ENCODE results near the gene MAST2. TPM values are rescaled to one million over a fixed set of nuclear protein-coding genes. Genes with fewer than 3 reads are reported as not detected.

Gene MAST2
- total and polyA plus RNA-seq, 2 of the 13 experiments (the other 11 are each of a cell fraction or from before 2014, with no cell fraction given) = 15.3 to 23.0 TPM

DNA sequence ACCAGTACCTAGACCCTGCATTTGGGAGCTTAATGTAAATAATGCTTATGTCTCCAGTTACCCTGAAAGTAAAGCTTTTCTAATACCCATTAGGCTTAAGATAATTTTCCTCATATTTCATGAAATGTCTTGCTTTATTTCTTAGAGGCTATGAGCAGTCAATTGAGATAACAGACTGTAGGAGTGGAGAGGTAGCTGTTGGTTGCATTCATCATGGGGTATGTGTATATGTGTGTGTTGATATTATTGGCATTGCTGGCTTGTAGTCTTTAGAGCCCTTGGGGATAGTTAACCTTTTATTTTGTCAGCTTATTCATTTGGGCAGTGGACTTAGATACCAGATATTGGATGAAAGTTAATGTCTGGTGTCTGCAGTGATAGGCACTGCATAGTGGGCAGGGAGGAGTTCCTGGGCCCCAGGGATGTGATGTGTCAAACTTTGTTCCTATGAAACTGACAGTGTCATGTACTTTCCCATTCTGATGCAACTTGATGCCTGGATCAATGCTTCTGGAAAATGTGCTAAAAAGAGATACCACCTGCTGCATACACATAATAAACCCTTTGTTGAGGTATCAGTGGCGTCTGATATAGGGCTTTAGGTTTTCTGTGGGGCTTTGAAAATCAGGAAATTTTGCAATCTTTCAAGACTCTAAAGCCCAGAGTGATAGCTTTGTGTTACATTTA is 83.9 kb downstream of the MAST2 start (continued):
- no peak for TF ChIP-seq ARID4A (CRISPR knock-in tag; IDR thresholded peaks at IDR 0.05; ENCODE audit: borderline replicate concordance)
- no peak for TF ChIP-seq ZNF207 (IDR thresholded peaks at IDR 0.05; ENCODE audit: borderline replicate concordance)
- TF ChIP-seq TFDP2 (CRISPR knock-in tag; IDR thresholded peaks at IDR 0.05) = no peak
- TF ChIP-seq ZNF577 (CRISPR knock-in tag; IDR thresholded peaks at IDR 0.05; ENCODE audit: borderline replicate concordance, low read depth) = no peak
- TF ChIP-seq, protein P1, sequence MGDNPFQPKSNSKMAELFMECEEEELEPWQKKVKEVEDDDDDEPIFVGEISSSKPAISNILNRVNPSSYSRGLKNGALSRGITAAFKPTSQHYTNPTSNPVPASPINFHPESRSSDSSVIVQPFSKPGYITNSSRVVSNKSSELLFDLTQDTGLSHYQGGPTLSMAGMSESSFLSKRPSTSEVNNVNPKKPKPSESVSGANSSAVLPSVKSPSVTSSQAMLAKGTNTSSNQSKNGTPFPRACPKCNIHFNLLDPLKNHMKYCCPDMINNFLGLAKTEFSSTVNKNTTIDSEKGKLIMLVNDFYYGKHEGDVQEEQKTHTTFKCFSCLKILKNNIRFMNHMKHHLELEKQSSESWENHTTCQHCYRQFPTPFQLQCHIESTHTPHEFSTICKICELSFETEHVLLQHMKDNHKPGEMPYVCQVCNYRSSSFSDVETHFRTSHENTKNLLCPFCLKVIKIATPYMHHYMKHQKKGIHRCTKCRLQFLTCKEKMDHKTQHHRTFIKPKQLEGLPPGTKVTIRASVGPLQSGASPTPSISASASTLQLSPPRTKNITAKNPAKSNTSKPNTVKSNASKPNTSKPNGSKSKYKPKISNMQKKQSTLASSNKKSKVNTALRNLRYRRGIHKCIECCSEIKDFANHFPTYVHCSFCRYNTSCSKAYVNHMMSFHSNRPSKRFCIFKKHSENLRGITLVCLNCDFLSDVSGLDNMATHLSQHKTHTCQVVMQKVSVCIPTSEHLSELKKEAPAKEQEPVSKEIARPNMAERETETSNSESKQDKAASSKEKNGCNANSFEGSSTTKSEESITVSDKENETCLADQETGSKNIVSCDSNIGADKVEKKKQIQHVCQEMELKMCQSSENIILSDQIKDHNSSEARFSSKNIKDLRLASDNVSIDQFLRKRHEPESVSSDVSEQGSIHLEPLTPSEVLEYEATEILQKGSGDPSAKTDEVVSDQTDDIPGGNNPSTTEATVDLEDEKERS (CRISPR knock-in tag; IDR thresholded peaks at IDR 0.05) = no peak
- no peak for TF ChIP-seq RELA (CRISPR knock-in tag; IDR thresholded peaks at IDR 0.05)
- TF ChIP-seq LCORL (IDR thresholded peaks at IDR 0.05) = no peak
- no peak for TF ChIP-seq LCORL (CRISPR knock-in tag; IDR thresholded peaks at IDR 0.05)
- TF ChIP-seq IRX3 (CRISPR knock-in tag; IDR thresholded peaks at IDR 0.05; ENCODE audit: borderline replicate concordance, low read depth) = no peak
- TF ChIP-seq CEBPG (CRISPR knock-in tag; IDR thresholded peaks at IDR 0.05) = peak; percentile 85
- TF ChIP-seq, protein P2, sequence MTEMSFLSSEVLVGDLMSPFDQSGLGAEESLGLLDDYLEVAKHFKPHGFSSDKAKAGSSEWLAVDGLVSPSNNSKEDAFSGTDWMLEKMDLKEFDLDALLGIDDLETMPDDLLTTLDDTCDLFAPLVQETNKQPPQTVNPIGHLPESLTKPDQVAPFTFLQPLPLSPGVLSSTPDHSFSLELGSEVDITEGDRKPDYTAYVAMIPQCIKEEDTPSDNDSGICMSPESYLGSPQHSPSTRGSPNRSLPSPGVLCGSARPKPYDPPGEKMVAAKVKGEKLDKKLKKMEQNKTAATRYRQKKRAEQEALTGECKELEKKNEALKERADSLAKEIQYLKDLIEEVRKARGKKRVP (CRISPR knock-in tag; IDR thresholded peaks at IDR 0.05) = peak in 1 of 2 experiments; percentile 80; a peak in 2 of 4 replicates
- no peak for TF ChIP-seq KAT2B (IDR thresholded peaks at IDR 0.05; ENCODE audit: borderline replicate concordance, low read depth, low read length)
- 0 out of 2 replicates have a peak, but pooled peaks have one; percentile 50 for TF ChIP-seq ZNF12 (CRISPR knock-in tag; IDR thresholded peaks at IDR 0.05)
- no peak for TF ChIP-seq ZKSCAN8 (CRISPR knock-in tag; IDR thresholded peaks at IDR 0.05; ENCODE audit: borderline replicate concordance)
- no peak for TF ChIP-seq ZNF782 (CRISPR knock-in tag; IDR thresholded peaks at IDR 0.05; ENCODE audit: borderline replicate concordance)
- peak; percentile 32; the same call in 1 of the 2 replicates for TF ChIP-seq KDM1A (CRISPR knock-in tag; IDR thresholded peaks at IDR 0.05)
- no peak for TF ChIP-seq ZNF749 (CRISPR knock-in tag; IDR thresholded peaks at IDR 0.05; ENCODE audit: borderline replicate concordance)

Measured in HepG2 (cell line).